Left hindlimb (tissue), 1 donor: ENCODE data around the gene OR2F1.
"Not testable (repeated sequence)": the region's sequence is repeated elsewhere in the genome, so short reads cannot be mapped to it uniquely, and the experiment has no call there.

Experiments
- DNase-seq: peaks from one replicate; pipeline ENCODE4 v3.0.0-alpha.2; 2018

OR2F1 gene

DNA sequence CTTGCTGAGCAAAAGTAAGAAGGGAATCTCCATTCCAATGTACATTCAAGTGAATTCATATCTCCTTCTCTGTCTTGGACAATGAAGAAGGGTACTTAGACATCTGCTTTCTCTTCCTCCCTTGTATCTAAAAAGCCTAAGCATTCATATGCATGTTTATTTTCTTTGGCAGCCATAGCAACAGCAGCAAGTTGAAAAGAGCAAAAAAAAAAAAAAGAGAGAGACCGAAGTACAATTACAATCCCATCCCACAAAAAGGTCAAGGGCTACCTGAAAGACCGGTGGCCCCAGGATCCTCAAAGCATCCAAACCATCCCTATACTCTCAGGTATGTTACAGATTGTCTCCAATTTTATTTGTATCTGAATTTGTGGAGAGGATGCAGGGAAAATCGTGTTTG, 4.1 kb downstream of the OR2F1 start:
- no peak for DNase-seq

DNA sequence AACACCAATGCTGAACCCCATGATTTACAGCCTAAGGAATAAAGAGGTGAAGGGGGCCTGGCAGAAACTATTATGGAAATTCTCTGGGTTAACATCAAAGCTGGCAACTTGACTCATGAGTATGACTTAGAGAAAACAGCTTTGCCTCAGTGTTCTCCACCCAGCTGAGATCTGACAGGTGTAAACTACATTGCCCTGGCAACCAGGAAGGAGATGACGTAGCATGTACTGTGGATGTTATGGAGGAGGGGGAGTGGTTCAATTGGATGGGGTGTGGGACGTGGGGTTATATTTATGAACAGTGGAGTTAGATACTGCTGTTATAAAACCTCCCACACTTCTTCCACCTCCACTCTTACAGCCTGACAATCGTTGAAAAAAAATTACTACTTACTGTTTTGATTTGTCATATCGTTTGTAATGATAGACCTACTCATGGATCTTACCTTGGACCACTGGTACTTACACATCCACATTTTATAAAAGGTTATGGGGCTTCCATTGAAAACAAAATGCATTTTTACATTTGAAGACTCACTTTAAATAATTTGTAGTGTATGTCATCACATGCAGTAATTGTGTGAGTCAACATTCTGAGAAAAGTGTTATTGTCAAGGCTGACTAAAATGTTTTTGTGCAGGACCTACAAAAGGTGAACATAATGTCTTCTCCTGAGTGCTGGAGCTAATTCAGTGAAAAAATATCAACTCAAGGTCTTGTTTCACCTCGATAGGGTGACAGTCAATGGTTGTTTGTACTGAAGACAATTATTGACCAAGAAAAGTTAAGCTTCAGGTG, 6.4 kb downstream of the OR2F1 start:
- DNase-seq: no peak

DNA sequence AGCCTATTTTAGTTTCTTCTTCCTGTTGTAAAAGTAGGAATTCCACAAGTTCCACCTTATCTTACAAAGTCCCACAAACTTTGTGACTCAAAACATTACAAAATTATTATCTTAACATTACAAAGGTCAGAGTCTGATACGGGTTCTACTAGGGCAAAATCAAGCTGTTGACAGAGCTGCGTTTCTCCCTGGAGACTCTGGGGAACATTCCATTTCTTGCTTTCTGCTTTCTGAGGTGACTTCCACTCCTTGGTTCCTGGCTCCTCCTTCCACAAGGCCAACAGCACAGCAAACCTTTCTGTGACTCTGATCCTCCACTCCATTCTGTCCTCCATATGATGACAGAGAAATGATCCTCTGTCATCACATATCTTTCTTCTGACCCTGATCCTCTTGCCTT, 10.6 kb downstream of the OR2F1 start:
- DNase-seq: no peak

DNA sequence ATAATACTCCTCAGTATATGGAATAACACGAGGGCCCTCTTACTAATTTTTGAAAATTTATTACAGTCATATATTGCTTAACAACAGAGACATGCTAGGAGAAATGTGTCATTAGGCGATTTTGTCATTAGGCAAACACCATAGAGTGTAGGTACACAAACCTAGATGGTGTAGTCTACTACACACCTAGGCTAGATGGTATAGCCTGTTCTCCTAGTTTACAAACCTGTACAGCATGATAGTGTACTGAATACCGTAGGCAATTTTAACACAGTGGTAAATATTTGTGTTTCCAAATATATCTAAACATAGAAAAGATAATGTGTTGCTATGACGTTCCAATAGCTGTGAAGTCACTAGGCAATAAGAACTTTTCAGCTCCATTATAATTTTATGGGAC, 12.8 kb downstream of the OR2F1 start:
- DNase-seq: no peak

DNA sequence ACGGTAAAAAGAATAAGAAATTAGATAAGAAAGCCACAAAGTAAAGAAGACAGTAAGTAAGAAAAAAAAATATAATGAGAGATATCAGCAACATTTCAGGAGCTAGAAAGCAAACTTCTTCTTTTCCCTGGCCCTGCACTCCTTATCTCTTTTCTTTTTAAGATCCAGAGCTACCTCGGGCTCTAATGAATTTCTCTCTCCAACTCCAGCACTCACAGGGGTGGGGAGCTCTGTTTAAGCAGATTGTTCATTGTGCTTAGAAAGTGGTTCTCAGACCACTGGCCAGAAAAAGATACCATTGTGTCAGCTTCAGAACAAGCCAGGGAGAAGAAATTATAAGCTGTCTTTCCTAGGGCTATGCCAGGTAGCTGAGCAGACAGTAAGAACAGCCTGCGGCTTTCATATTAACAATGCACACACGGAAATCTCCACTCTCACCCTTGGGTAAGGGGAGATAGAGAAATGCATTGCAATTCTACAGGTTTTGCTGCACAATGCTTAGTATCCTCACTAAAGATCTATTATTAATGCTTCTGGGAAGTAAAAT, 19.3 kb downstream of the OR2F1 start:
- DNase-seq: no peak

DNA sequence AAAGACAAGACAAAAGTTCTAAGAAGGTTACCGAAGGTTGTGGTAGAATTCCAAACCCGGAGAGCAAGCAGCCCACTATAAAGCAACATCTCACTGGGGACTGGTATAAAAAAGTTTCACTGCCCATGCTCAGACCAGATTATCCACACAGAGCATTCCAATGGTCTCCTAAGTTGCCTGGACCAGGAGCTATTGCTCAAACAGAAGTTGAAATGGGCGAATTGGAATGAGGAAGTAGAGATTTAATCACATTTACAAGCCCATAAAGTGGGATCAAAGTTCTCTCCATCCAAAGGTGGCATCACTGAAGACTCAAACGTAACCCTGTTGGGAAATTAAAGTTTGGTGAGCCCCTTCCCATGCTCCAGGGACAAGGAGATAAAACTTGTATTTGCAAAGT, 19.8 kb downstream of the OR2F1 start:
- DNase-seq: no peak

DNA sequence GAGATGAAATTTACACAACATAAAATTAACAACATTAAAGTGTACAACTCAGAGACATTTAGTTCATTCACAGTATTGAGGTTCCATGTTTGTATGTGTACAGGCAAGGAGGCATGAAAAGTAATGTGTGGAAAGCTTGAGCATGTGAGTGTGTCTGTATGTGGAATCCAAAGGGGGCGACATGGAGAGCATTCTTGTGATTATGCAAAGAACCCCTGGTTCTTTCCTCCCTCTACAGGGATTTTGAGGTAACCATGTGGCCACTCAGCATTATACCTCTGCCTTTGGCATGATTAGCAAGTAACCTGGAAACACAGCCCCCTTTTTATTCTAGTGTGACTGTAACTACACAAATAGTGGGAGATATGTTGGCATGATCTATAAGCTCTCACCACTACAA, 21.0 kb downstream of the OR2F1 start:
- no peak for DNase-seq

DNA sequence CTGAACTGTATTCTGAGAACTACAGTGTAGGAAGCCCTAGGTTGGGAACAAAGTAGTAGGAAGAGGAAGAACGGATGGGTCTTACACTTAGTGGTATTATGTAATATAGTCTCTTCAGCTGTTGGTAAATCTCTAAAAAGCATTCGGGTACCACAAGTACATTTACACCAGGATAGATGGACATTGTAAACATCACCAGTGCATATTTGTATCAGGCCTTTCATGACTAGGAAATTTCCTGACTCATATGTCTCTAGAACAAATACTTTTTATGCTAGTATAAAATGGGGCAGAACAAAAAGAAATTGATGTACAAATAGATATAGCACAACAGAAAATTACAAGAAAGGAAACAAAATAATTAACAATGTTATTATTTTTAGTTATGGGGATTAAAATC, 23.9 kb downstream of the OR2F1 start:
- DNase-seq: no peak

DNA sequence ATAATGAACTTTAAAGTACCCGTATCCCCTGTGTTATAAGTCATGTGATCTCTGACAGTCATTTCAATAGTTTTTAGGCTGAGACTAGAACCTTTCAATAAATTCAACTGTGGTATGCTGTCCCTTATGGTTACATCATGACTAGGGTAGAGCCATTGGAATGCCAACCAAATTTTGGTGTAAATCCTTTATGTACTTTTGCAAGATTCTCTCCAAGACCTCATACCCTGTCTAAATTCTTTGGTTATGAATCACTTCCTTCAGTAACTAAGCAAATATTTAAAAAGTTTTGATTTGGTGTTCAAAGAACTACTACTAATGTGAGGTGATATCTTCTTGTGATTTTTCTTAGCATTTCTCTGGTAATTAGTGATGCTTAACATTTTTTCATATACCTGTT, 24.7 kb downstream of the OR2F1 start:
- DNase-seq: no peak

DNA sequence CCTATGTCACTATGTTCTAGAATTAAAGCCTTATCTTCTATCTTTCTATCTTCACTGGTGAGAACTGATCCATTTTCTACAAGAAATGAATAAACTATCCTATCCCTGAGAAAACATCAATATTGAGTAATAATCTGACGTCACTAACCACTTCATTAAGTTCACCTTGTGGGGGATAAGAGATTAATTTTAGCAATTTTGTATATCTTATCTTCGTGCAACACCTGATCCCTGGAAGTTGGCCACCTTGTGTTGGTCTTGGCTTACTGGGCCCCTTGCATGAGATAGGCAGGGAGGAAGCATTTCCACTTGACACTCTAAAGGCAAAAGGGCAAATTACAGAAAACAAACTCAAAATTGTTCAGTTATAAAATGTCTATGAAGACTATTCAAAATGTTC, 25.4 kb downstream of the OR2F1 start:
- DNase-seq: no peak

DNA sequence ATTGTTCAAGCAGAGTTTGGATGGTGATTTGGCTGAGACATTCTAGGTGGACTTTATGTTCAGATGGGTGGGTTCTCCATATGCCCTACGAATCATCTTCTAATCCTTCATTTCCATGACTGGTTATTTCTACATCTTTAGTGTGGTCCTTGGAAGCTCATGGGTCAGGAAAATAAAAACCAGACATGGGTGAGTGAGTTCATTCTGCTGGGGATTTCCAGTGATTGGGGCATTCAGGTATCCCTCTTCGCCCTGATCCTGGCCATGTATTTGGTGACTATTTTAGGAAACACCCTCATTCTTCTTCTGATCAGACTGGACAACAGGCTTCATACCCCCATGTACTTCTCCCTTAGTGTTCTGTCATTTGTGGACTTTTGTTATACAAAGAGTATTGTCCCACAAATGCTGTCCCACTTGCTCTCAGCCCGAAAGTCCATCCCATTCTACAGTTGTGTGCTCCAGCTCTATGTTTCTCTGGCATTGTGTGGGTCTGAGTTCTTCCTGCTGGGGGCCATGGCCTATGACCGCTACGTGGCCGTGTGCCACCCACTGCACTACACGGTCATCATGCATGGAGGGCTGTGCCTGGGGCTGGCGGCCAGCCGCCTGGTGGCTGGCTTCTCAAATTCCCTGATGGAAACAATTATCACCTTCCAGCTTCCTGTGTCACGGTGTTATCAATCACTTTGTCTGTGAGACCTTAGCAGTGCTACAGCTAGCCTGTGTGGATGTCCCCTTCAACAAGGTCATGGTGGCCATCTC, 26.3 kb downstream of the OR2F1 start:
- no peak for DNase-seq

DNA sequence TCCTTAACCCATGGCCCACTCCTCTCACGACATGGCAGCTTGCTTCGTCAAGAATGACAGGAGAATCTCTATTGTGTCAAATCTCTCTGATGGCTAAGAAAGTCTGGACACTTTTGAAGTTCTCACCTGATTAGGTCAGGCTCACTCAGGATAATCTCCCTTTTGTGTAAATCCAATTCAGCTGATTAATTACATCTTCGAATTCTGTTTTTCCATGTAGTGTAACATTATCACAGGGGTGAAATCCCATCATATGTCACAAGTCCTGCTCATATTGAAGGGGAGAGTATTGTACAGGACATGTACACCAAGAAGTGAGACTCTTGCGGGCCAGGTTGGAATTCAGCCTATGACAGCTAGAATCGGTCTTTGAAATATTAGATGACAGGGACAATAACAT, 29.3 kb downstream of the OR2F1 start:
- DNase-seq: no peak

DNA sequence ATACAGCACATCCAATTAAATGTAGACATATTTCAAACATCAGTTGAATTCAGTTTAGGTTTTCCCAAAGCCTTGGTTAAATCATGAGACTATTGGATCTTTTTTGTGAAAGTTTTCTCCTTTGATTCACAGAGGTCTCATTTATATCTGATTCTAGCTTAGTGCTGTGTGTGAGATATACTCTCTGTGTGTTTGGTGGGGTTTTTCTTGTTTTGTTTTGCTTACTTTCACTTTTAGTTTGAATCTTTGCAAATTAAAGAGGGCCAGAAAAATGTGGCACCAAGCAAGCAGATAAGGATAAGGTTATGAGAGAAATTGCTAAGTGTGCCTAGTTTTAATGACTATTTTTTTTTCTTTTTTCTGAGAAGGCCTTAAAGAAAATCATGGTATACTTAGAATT, 32.9 kb downstream of the OR2F1 start:
- no peak for DNase-seq

DNA sequence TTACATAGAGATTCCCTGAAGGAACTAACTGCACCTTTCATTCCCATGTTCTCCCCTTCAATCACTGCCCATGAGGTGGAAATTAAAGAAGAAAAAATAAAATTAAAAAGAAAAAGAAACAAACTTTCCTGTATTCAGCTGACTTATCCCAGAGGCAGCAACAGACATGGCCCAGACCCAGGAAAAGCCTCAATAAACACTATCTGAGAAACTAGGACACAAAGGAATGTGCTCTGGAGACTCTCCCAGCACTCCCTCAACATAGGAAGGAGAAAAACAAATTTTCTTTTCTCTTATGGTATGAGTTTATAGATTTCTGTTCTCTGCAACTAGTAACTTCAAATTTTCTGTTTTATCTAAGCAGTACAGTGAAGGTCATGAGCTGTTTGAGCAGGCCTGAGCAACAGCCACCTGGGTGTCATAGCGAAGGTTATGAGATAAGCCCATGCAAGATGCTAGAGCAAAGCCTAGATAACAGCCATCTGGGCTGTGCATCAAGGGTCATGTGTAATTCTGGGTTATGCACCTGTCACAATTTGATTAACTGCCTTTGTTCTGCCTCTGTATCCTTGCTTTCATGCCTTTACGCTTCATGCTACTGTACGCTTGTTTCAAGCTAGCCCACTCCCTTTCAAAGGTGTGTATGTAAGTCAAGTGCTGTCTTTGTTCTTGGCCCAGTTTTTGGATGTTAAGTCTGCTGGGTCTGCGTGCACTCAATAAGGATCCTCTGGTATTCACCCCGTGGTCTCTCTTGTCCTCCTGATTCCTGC, 34.5 kb downstream of the OR2F1 start:
- no peak for DNase-seq

DNA sequence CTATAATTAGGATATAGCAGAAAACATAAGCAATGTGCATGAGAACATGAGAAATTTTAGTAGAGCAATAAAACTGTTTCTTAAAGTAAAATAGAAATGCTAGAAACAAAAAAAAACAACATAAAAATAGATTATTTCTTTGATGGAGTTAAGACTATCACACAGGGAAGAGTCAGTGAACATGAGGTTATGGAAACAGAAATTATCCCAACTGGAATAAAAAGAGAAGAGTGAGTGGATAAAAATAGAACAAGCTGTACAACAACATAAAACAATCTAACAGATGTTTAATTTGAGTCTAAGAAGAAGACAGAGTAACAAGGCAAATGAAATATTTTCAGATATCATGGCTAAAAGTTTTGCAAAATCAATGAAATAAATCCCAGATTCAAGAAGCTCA, 38.0 kb downstream of the OR2F1 start:
- no peak for DNase-seq

DNA sequence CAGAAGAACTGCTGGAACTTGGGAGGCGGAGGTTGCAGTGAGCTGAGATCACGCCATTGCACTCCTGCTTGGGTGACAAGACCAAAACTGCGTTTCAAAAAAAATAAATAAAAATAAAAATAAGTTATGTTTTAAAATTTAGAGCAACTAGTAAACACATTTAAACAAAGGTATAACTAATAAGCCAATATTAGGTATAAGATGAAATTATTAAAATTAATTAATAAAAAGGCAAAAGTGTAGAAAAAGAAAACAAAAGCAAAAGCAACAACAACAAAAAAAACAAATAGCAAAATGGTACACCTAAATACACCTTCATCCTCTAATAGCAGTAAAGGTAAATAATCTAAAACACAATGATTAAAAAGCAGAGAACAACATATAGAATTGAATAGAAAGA, 39.3 kb downstream of the OR2F1 start:
- no peak for DNase-seq

DNA sequence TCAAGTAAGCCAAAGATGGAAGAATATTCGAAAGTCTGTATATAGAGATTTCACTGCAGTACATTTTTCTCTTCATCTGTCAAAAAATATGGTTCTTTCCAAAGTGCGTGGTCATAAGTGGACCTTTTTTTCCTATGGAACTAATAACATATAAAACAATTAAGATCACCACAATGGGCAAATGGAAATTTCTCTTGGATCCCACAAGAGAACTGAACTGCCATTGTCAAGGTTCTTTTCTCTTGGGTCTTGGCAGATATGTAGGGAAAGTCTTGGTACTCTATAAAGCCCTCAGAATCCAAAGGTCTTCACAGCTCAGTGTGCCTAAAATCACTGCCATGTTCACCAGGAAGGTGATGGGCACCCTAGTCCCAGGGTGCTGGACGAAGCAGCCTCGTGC, 45.4 kb downstream of the OR2F1 start, which contains the start of gene OR6B1:
OR6B1 (plus strand) TSS at position 301 of the 400 bp plus-strand sequence. CDS start 3,677 bp downstream, outside the sequence.
- DNase-seq: no peak

DNA sequence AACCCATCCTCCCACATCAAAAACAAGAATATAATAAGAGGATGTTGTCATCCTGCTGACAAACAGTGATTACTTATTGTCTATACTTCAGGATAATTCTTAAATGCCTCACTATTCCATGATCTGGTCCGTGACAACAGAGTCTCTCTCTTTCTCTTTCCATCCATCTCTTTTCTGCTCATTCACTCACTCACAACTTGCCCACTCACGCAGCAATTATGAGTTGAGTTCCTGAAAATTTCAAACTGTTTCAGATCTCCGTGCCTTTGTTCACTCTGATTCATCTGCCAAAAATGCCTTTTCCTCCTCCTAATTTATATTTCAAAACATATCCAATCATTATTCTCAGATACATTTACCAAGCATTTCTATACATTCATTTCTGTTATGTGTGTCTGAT, 46.9 kb downstream of the OR2F1 start:
- no peak for DNase-seq

DNA sequence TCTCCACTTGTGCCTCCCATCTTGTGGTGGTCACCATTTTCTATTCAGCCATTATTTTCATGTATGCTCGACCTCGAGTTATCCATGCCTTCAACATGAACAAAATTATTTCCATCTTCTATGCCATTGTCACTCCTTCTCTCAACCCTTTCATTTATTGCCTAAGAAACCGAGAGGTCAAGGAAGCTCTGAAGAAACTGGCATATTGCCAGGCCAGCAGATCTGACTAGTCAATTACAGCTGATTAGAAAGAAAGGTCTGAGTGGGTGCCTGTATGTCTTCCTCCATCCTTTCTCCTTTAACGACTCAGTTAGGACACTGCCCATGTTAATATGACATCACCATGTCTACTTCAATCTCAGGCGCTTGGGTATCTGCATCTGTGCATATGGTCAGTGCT, 50.1 kb downstream of the OR2F1 start:
- no peak for DNase-seq

DNA sequence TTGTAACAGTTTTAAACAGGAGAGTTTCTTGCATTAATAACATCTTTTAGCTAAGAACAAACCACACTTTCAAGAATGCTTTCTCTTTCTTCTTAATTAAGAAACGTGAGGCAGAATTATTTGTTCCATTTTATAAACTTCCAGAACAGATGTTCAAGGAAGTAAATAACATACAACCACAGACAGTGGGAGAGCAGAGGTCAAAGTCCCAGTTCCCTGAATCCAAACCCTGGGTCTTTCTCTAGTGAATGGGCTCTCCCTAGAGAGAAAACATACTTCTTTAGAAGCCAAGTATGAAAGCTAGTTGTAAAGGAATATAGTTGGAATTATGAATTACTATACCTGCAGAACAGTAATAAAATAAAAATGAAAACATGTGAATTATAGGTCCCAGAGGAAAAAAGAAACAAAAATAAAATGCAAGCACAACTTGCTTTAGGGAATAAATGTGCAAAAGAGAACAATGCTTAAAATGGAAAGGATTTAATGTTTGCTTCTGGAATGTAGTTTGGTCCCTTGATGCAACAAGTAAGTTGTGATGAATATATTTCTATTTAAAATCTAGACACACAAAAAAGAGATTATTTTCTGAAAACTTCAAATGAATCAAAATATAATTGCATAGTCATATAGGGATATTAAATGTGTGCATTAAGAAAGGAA, 51.5 kb downstream of the OR2F1 start:
- no peak for DNase-seq

DNA sequence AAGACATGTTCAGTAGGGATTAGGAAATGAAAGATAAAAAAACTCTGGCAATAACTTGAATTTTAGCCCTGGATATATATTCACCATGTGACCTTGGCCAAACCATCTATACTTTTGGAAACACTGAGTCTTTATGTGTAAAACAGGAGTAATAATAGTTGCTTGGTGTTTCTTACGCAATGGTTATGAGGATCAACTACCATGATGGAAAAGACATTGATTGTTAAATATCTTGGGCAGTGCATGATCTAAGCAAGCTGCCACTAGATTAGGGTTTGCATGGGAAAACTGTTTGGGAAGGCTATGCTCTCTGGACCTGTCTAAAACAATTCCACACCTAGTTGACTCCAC, 52.0 kb downstream of the OR2F1 start:
- no peak for DNase-seq

DNA sequence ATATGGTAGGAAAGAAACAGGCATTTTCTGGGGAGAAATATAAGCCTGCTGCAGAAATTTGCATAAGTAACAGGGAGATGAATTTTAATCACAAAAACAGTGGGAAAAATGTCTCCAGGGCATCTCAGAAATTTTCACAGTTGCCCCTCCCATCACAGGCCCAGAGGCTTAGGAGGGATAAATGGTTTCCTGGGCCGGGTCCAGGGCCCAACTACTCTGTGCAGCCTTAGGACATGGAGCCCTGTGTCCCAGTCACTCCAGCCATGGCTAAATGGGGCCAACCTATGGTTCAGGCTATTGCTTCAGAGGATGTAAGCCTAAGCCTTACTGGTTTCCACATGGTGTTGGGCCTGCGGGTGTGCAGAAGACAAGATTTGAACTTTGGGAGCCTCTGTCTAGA, 54.7 kb downstream of the OR2F1 start:
- DNase-seq: no peak

DNA sequence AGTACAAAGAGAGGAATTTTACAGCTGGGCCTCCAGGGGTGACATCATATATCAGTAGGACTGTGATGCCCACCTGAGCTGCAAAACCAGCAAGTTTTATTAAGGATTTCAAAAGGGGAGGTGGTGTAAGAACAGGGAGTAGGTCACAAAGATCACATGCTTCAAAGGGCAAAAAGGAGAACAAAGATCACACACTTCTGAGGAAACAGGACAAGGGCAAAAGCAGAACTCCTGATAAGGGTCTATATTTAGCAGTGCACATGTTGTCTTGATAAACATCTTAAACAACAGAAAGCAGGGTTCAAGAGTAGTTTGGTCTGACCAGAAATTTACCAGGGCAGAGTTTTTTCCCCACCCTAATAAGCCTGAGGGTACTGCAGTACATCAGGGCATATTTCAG, 55.4 kb downstream of the OR2F1 start:
- DNase-seq: not testable (repeated sequence)
